Measurements from ENCODE around the gene GPC6.

GRCh38 chr13:94298346-94298745, 1071.7 kb downstream of the GPC6 start:
- TF ChIP-seq CTCF (IDR thresholded peaks at IDR 0.05 in 8 of 11, conservative IDR thresholded peaks at IDR 0.05 in 3 of 11): no peak
- no peak for TF ChIP-seq POLR2A (IDR thresholded peaks at IDR 0.05)
- no peak for TF ChIP-seq POLR2AphosphoS5 (IDR thresholded peaks at IDR 0.05)
